ENCODE data around the gene LRP2.
"Not testable (repeated sequence)": the region's sequence is repeated elsewhere in the genome, so short reads cannot be mapped to it uniquely, and the experiment has no call there.

Gene LRP2

DNA sequence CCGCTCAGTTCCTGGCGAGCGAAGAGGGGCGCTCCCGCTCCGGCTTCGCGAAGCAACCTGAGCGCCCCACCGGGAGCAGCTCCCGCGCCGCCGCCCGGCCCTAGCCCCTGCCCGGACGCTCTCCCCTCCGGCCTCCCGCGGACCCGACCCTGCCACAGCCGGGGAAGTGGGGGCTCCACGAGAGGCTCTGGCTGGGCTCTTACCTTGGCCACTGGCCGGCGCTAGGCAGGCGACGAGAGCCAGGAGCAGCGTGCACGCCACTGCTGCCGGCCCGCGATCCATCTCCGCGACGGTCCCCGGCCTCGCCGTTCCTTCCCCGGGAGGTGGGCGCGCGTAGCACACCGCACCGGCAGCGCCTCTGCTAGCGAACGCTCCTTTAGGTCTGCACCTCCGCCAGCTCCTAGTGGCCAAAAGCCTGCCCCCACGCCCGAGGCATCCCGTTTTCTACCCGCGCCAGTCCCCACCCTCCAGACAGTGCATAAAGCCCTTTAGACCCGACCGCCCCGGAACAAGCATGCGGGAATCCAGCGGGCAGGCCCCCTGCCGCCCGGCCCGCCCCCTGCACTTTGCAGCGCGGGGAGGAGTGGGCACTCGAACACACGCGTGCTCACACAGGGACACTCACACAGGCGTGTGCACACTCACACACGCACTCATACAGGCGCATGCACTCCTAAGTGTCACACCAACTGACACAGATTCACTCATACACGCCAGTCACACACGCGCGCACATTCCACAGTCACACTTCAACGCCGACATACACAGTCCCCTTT is at the start of gene LRP2:
Gene LRP2 (minus strand): TSS at position 417 of the 776 bp plus-strand sequence. CDS start 135 bp downstream, at position 282.
- no peak for DNase-seq (ENCODE audit: low spot score)

- no peak for DNase-seq (ENCODE audit: low spot score)
Measured at GRCh38 chr2:169406891-169407290, 44.6 kb upstream of the LRP2 start.

DNA sequence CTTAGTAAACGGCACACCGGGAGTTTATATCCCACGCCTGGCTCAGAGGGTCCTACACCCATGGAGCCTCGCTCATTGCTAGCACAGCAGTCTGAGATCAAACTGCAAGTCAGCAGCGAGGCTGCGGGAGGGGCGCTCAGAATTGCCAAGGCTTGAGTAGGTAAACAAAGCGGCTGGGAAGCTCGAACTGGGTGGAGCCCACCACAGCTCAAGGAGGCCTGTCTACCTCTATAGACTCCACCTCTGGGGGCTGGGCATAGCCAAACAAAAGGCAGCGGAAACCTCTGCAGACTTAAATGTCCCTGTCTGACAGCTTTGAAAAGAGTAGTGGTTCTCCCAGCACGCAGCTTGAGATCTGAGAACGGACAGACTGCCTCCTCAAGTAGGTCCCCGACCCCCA is 37.2 kb upstream of the LRP2 start:
- DNase-seq (ENCODE audit: low spot score), result not testable (repeated sequence)

DNA sequence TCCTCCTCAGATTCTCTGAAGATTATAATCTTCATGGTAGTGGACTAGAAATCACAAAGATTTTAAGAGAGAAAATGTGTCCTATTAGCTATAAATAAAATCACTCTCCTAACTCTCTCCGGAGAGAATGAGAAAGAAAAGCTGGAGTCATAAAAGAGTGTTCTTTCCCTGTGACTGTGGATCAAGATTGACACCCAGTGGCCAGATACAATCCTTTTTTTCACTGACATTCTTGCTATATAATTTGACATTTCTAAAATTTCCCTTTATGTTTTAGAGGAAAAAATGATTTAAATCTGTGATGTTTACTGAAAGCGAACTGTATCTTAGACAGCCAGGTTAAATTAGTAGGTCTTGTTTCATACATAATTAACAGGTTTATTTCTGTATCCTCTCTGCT is 35.4 kb upstream of the LRP2 start:
- DNase-seq (ENCODE audit: low spot score), result no peak

GRCh38 chr2:169395821-169396374 is 33.6 kb upstream of the LRP2 start:
- DNase-seq (ENCODE audit: low spot score), result no peak

DNA sequence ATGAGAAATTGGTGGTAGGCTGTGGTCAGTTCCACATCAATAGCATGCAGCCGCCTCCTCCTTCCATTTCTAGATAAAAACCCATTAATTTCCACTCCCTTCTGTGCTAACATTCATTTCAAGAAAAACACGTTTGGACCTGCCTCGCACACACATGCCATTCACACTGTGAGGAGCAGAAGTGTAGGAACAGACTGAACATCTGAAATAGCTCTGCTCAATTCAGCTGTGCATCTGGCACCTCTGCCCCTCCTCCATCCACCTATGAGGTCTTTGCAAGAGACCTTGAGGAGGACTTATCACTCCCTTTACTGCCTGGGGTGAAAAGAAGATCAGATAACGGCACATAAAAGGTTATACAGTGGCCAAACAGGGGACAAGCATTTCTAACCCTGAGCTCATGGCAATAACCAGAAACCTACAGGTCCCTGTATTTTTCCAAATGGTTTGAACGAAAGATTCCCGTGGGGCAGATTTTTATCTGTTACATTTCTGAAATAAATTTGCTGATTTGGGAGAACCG is 30.8 kb upstream of the LRP2 start:
- no peak for DNase-seq (ENCODE audit: low spot score)

DNA sequence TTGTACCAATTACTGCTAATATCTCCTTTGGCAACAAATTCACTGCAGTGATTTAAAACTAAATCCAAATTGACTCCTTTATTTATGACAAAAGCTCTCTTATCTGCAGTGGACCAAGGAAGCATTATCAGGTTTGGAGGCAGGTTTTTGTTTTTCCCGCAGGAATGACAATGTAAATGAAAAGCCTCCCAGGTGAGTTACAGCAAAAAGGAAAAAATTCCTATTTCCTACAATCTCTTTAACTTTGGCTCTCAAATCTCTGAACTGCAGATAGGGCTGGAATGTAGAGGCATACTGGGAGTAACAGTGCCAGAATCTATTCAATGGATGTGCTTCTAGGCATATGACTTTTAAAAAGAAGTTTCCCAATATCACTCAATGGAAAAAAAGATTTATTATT is 28.9 kb upstream of the LRP2 start:
- no peak for DNase-seq (ENCODE audit: low spot score)

- no peak for DNase-seq (ENCODE audit: low spot score)
Measured at GRCh38 chr2:169388161-169388560, 25.8 kb upstream of the LRP2 start.

DNA sequence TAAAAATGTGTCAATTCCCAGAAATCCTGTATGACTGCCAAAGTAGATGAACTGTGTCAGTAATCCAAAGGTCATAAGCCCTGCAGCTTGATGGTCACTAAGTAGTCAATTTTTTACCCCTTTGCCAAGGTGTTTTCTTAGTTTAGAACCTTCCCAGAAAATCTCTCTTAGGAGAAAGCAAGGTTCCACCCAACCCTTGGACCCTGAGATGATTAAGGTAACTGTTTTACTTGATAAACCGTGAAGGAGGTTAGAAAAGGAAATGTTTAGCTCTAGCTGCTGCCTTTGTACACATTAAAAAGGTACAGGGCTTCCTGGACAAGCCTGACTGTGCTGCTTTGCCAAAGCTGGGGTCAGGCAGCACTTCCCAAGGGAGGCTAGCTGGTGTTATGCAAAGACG is 24.4 kb upstream of the LRP2 start:
- DNase-seq (ENCODE audit: low spot score), result no peak

DNA sequence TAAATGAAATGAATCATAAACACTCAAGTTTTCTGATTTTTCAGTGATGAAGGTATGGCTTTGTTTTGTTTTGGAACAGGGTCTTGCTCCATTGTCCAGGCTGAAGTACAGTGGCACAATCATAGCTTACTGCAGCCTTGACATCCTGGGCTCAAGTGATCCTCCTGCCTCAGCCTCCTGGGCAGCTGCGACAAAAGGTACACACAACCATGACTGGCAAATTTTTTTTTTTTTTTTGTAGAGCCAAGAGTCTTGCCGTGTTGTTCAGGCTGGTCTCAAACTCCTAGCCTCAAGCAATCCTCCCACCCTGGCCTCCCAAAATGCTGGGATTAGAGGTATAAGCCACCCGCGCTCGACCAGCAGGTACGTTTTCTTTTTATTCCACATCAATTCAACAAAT is 22.5 kb upstream of the LRP2 start:
- DNase-seq (ENCODE audit: low spot score), result no peak

DNA sequence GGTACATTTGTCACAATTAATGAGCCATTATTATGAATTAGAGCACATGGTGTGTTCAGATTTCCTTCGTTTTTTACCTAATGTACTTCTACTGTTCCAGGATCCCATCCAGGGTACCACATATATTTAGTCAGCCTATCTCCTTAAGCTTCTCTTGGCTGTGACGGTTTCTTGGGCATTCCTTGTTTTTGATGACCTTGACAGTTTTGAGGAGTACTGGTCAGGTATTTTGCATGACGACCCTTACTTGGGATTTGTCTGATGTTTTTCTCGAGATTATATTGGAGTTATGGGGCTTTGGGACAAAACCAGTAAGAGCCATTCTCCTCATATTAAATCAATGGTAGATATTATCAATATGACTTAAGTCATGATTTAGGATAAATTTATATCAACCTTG is 10.2 kb upstream of the LRP2 start:
- no peak for DNase-seq (ENCODE audit: low spot score)

DNA sequence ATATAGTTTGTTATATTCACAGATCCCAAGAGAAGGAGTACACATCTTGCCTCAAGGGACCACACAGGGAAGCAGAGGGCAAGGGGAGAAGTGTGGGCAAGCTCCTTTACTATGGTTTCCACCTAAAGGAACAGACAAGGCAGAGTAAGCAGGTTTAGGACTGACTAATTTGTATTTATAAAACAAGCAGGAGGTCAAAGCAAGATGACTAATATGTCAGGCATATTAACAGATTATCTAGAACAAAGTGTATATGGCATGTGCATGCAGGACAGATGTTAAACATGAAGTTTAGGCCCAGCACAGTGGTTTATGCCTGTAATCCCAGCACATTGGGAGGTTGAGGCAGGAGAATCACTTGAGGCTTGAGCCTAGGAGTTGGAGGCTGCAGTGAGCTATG is 3.7 kb upstream of the LRP2 start:
- DNase-seq (ENCODE audit: low spot score), result no peak

DNA sequence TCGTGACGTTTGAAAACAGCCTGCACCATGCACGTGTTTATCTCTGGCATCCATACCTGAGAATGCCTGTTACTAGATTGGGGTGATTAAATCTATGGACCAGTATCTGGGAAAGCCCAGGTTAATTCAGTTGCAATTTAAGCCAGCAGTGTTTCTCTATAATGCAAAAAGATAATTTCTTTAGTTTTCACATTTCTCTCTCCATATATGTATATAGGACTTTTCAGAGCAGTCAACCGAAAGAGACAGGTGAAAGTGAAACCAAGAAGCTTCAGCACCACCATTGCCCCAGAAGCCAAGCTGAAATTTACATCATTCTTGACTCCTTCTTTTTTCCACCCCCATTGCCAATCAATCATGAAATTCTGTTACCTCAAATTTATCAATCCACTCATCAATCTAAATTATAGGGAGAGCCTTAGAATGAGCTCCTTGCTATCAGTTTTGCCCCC is 2.7 kb upstream of the LRP2 start:
- DNase-seq (ENCODE audit: low spot score), result no peak

GRCh38 chr2:169363560-169364150 is 1.3 kb upstream of the LRP2 start:
- no peak for DNase-seq (ENCODE audit: low spot score)

DNA sequence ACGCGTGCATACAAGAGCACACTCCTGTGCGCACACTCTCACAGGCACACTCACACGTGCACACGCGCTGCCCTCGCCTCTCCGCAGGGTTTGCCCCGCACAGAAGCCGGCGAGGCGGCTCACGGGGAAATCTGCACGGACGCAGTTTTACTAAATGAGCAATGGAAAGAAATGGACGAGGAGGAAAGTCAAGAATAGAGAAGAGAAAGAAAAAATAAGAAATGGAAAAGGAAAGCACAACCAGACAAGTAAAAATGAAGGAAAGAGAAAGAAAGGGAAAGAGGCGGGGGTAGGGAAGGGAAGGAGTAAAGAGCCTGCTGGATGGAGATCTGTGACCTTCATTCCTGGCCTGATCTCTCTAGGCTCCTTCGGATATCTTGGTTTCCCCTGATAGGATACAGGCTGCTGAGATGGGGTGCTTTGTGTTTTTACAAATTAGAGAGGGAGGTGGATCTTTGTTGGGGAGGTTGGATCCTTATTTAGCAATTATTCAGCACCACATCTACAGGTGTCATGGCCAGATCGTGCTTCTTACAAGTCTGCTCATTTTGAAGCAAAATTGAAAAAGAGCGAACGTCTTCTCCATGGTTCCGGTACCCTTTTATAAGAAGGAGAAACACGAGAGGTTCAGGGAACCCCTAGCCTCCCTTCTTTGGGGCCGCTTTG is 693 bp upstream of the LRP2 start:
- DNase-seq (ENCODE audit: low spot score), result no peak

GRCh38 chr2:169361706-169362117 is 622 bp downstream of the LRP2 start:
- no peak for DNase-seq (ENCODE audit: low spot score)

DNA sequence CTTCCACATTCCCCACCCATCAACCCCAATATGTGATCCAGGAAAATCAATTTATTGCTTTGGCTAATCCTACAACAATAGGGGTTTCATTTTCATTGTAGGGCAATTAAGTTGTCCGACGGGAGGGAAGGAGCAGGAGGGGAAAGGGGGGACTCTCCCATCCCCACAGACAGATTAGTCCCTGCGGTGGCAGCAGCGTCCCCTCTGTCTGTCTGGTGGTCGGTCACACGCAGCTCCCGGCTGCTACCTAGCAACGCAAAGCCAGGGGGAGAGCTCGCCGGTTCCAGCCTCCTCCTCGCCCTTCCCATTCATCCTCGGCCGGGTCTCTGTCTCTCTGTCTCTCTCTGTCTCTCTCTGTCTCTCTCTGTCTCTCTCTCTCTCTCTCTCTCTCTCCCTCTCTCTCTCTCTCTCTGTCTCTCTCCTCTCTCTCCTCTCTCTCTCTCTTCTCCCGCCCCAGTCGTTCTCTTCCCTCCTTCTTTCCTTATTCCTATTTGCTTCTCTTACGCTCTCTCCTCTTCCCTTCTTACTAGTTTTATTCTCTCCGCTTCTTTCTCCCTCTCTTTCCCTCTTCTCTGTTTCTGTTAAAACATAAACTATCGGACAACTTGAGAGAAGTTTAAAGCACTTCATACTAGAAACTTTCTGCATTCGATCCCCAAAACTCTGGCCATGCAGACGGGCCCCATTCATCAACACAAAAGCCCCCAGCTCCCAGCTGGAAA is 1.2 kb downstream of the LRP2 start:
- no peak for DNase-seq (ENCODE audit: low spot score)

GRCh38 chr2:169358016-169358415 is 4.3 kb downstream of the LRP2 start:
- no peak for DNase-seq (ENCODE audit: low spot score)

DNA sequence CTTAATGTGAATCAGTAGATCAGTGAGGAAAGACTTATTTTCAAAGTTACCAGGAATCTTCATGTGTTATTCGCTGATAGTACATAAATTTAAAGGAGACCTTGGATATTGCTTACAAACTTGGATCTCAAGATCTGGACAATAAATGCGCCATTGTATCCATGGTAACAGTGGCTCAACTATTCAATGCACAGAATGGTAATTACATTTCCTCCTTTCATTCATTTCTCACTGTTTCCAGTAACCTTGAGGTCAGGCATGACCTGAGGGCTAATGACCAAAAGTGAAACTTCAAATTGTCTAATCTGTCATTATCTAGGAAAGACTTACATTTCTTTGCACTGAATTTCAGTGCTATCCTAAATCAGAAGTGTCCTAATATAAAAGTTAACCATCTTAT is 8.1 kb downstream of the LRP2 start:
- DNase-seq (ENCODE audit: low spot score), result no peak

- DNase-seq (ENCODE audit: low spot score), result no peak
Measured at GRCh38 chr2:169351725-169352124, 10.6 kb downstream of the LRP2 start.

DNA sequence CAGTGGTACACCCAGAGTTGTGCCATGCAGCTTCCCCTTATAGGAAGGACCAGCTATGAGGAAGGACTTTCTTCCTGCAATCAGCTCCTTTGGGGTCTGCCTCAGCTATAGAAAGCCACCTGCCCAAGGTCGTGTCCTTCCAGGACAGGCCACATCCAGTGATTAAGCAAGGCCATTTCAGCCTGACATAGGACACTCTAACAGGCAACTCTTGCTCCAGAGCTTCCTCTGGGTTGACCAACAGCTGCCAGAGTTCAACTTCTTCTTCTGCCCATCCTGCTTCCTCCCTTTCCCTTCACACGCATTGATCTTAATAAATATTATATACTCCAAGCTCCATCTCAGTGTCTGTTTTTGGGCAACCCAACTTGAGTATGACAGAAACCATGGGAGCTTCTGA is 12.8 kb downstream of the LRP2 start:
- no peak for DNase-seq (ENCODE audit: low spot score)
